Esophagus muscularis mucosa (tissue), 4 donors: Measurements from ENCODE around the gene CHCHD6.

Source experiments
- CTCF ChIP-seq, 3 experiments: fragments of 200-600 bp in 2 of 3; fragments of 450-650 bp in 1 of 3; sonication (generic) in 2 of 3; IDR thresholded peaks; one replicate each; pipeline ENCODE4 v1.5.1; 2017 to 2019; ENCODE audit warnings: antibody characterized with exemption in 3 of 3, mild to moderate bottlenecking in 2 of 3, moderate library complexity in 1 of 3
- EP300 ChIP-seq: sonication (generic); formaldehyde crosslinking; IDR thresholded peaks from one replicate; pipeline ENCODE4 v1.6.1; 2017; ENCODE audit warnings: antibody characterized with exemption
- POLR2A ChIP-seq: fragments of 450-650 bp; IDR thresholded peaks from one replicate; pipeline ENCODE4 v1.6.1; 2017; ENCODE audit warnings: antibody characterized with exemption, moderate library complexity, mild to moderate bottlenecking, low read depth

GRCh38 chr3:126728680-126729079, 24.6 kb downstream of the CHCHD6 start:
- no peak for TF ChIP-seq CTCF (IDR thresholded peaks at IDR 0.05)
- TF ChIP-seq POLR2A, result no peak
- no peak for TF ChIP-seq EP300
